ENCODE measurements around the gene ZNF850. TPM values are rescaled to one million over a fixed set of nuclear protein-coding genes. Genes with fewer than 3 reads are reported as not detected.
A peak's percentile ranks its signal among the peaks of the same experiment; 100 is the strongest.

The ZNF850 gene
- 10 to 100 TPM; 28.1 to 30.7 TPM for total RNA-seq
- 3.2 TPM for polyA plus RNA-seq (2013, experiment 1 of 2)
- 4.3 TPM for polyA plus RNA-seq (2013, experiment 2 of 2)
- long read RNA-seq, experiment 1, partial matches to known transcripts: 0 of 2 reads
- long read RNA-seq, experiment 1, other reads (novel, unspliced or antisense): 2 of 2 reads
- long read RNA-seq, experiment 2, partial matches to known transcripts: 0 of 2 reads
- long read RNA-seq, experiment 2, other reads (novel, unspliced or antisense): 2 of 2 reads
- long read RNA-seq, experiment 3, full-length matches to known transcripts: 14 of 21 reads
- long read RNA-seq, experiment 3, partial matches to known transcripts: 0 of 21 reads
- long read RNA-seq, experiment 3, other reads (novel, unspliced or antisense): 7 of 21 reads
- long read RNA-seq, experiment 4, partial matches to known transcripts: 0 of 3 reads
- long read RNA-seq, experiment 4, other reads (novel, unspliced or antisense): 3 of 3 reads

DNA sequence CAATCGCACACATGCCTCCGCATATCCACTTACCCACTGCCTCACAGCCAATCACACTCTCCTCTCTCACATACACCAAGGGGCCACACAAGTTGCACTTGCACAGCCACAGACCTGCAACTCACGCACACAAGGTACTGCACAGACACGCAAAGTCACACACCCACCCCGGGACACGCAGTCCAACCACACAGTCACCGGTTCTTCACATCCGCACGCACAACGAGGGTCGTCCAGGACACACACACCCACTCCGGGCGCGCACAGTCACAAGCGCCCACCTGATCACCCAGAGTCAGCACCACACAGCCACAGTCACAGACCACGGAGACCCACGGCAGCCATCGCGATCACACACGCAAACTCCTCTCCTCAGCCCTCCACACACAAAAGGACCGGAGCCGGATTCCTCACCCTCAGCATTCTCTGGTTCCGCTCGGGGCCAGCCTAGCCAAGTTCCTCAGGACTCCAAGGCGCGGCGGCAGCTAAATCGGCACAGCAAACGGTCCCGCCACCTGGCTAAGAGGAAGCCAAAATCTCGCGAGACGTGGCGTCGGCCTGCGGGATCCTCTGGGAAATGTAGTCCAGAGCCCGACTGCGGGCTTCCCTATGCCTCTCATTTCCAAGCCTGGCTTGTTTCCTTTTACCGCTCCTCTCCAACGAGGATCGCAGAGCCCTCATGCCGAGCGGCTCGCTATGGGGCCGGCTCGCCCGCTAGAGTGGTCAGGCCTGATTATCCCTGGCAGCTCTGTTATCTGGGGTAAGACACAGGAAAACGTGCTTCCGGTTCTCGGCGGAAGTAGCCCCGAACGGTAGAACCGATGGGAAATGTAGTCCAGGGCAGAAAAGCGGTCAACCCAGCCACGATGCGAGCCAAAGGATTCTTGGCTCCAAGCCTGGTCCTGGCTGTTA is at the start of gene ZNF850:
Gene ZNF850 (minus strand): TSS at position 497 of the 912 bp plus-strand sequence. CDS start 10,201 bp downstream, outside the sequence.
- H3K4me3 ChIP-seq (ENCODE audit: low read length): peak within 1 kb of the TSS; percentile 99
- H3K27me3 ChIP-seq (ENCODE audit: control insufficient read depth, insufficient read depth, low read length, poor library complexity, severe bottlenecking): no peaks in the 10 kb centered on the region
- TF ChIP-seq, protein P1, sequence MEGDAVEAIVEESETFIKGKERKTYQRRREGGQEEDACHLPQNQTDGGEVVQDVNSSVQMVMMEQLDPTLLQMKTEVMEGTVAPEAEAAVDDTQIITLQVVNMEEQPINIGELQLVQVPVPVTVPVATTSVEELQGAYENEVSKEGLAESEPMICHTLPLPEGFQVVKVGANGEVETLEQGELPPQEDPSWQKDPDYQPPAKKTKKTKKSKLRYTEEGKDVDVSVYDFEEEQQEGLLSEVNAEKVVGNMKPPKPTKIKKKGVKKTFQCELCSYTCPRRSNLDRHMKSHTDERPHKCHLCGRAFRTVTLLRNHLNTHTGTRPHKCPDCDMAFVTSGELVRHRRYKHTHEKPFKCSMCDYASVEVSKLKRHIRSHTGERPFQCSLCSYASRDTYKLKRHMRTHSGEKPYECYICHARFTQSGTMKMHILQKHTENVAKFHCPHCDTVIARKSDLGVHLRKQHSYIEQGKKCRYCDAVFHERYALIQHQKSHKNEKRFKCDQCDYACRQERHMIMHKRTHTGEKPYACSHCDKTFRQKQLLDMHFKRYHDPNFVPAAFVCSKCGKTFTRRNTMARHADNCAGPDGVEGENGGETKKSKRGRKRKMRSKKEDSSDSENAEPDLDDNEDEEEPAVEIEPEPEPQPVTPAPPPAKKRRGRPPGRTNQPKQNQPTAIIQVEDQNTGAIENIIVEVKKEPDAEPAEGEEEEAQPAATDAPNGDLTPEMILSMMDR (conservative IDR thresholded peaks at IDR 0.05): no peak
- DNase-seq: peak; percentile 98
- H3K9me3 ChIP-seq (ENCODE audit: control insufficient read depth, low read length): peaks cover 57% of the 10 kb centered on the region
- H3K36me3 ChIP-seq (ENCODE audit: control insufficient read depth, insufficient read depth, low read length): peaks cover 32% of the 10 kb centered on the region
- Mint-ChIP-seq H3K27me3 (ENCODE audit: insufficient read depth) (no peaks in the 10 kb centered on the region), H3K9me3 (peaks cover 52% of the 10 kb centered on the region), H3K36me3 (ENCODE audit: low read depth) (peaks cover 46% of the 10 kb centered on the region), H3K4me1 (peaks cover 8% of the 10 kb centered on the region), H3K27ac (peak within 1 kb of the TSS; percentile 98), H3K4me3 (peak within 1 kb of the TSS; percentile 93)
- H3K9ac ChIP-seq (ENCODE audit: extremely low read depth, low read length, poor library complexity, severe bottlenecking): peak within 1 kb of the TSS; percentile 98
- H3K4me1 ChIP-seq (ENCODE audit: control insufficient read depth, insufficient read depth, low read length): no peaks in the 10 kb centered on the region
- H3K27ac ChIP-seq (ENCODE audit: low read depth, low read length): peak within 1 kb of the TSS; percentile 73
- WGBS, 2 experiments (ENCODE audit: insufficient coverage in 1 of 2, insufficient read length in 1 of 2): 0 to 3% methylated on average over 32 to 54 of the region's 57 CpGs

DNA sequence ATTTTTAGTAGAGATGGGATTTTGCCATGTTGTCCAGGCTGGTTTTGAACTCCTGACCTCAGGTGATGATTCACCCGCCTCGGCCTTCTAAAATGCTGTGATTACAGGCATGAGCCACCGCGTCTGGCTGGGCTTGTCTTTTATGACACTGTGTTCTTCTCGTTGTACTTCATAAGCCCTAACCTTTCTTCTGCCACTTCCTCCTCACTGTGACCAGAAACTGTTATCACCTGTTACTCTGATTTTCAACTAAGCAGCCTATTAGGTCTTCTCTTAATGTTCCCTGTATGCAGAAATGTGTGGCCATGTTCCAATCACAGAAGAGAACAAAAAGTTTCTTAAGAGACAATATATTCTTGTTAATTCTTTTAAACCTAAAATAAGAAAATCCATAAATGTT is 49.2 kb upstream of the ZNF850 start:
- H3K9me3 Mint-ChIP-seq: peaks cover 96% of the 10 kb centered on the region
- 90 to 95% methylated on average over 5 of the region's 5 CpGs for WGBS, 2 experiments (ENCODE audit: insufficient coverage in 1 of 2, insufficient read length in 1 of 2)
- H3K4me1 ChIP-seq (ENCODE audit: control insufficient read depth, insufficient read depth, low read length): no peaks in the 10 kb centered on the region

DNA sequence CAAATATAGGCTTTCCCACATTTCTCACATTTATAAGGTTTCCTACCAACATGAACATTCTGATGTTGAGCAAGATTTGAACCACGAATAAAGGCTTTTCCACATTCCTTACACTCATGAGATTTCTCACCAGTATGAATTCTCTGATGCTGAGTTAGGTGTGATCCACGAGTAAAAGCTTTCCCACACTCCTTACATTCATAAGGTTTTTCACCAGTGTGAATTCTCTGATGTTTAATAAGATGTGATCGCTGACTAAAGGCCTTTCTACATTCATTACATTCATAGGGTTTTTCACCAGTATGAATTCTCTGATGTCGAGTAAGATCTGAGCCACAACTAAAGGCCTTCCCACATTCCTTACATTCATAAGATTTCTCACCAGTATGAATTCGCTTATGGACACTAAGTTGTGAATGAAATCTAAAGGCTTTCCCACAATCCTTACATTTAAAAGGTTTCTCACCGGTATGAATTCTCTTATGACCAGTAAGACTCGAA is 46.6 kb upstream of the ZNF850 start:
- Histone ChIP-seq H3K9me3 (ENCODE audit: control insufficient read depth, low read length) (peaks cover 98% of the 10 kb centered on the region), H3K9ac (ENCODE audit: extremely low read depth, low read length, poor library complexity, severe bottlenecking) (no peak overlapping the region), H3K4me1 (ENCODE audit: control insufficient read depth, insufficient read depth, low read length) (no peaks in the 10 kb centered on the region), H3K36me3 (ENCODE audit: control insufficient read depth, insufficient read depth, low read length) (peaks cover 83% of the 10 kb centered on the region), H3K4me3 (ENCODE audit: low read length) (peak overlapping the region; percentile 68), H3K27me3 (ENCODE audit: control insufficient read depth, insufficient read depth, low read length, poor library complexity, severe bottlenecking) (no peaks in the 10 kb centered on the region), H3K27ac (ENCODE audit: low read depth, low read length) (no peak overlapping the region)
- TF ChIP-seq, protein P1 (conservative IDR thresholded peaks at IDR 0.05): no peak
- Mint-ChIP-seq H3K27ac (no peak overlapping the region), H3K4me3 (no peak overlapping the region), H3K27me3 (ENCODE audit: insufficient read depth) (no peaks in the 10 kb centered on the region), H3K9me3 (peaks cover 98% of the 10 kb centered on the region), H3K36me3 (ENCODE audit: low read depth) (peaks cover 94% of the 10 kb centered on the region), H3K4me1 (no peaks in the 10 kb centered on the region)
- WGBS, 2 experiments (ENCODE audit: insufficient coverage in 1 of 2, insufficient read length in 1 of 2): 96% methylated on average over 6 to 7 of the region's 7 CpGs
- DNase-seq: no peak

More for the DNA sequence above, 49.2 kb upstream of the ZNF850 start:
- Mint-ChIP-seq H3K4me1 (no peaks in the 10 kb centered on the region), H3K36me3 (ENCODE audit: low read depth) (peaks cover 93% of the 10 kb centered on the region), H3K4me3 (no peak overlapping the region), H3K27ac (no peak overlapping the region), H3K27me3 (ENCODE audit: insufficient read depth) (no peaks in the 10 kb centered on the region)
- H3K27me3 ChIP-seq (ENCODE audit: control insufficient read depth, insufficient read depth, low read length, poor library complexity, severe bottlenecking): no peaks in the 10 kb centered on the region
- TF ChIP-seq, protein P1 (conservative IDR thresholded peaks at IDR 0.05): no peak
- H3K36me3 ChIP-seq (ENCODE audit: control insufficient read depth, insufficient read depth, low read length): peaks cover 85% of the 10 kb centered on the region
- H3K9ac ChIP-seq (ENCODE audit: extremely low read depth, low read length, poor library complexity, severe bottlenecking): no peak overlapping the region
- H3K27ac ChIP-seq (ENCODE audit: low read depth, low read length): no peak overlapping the region
- no peak for DNase-seq
- H3K9me3 ChIP-seq (ENCODE audit: control insufficient read depth, low read length): peaks cover 96% of the 10 kb centered on the region
- peak overlapping the region; percentile 61 for H3K4me3 ChIP-seq (ENCODE audit: low read length)
